Esophagus mucosa (tissue), 1 donor: Measurements from ENCODE around the gene CYS1. TPM values are rescaled to one million over a fixed set of nuclear protein-coding genes. Genes with fewer than 3 reads are reported as not detected.
A peak's percentile ranks its signal among the peaks of the same experiment; 100 is the strongest.
"Not testable (repeated sequence)": the region's sequence is repeated elsewhere in the genome, so short reads cannot be mapped to it uniquely, and the experiment has no call there.

Source experiments
- ATAC-seq: fragments of 200-7000 bp; cut with Tn5 transposase; one replicate; pipeline ENCODE4 v1.9.1; 2020
- total RNA-seq: library from RNA; stranded (reverse); gene quantifications from one replicate; pipeline ENCODE4 v1.2.4, GENCODE V29; 2023
- donor health status: DM: yes; HTN: yes; CAD: no.

The CYS1 gene
- total RNA-seq, 1 donor from 2014 or later: 0.52 TPM

DNA sequence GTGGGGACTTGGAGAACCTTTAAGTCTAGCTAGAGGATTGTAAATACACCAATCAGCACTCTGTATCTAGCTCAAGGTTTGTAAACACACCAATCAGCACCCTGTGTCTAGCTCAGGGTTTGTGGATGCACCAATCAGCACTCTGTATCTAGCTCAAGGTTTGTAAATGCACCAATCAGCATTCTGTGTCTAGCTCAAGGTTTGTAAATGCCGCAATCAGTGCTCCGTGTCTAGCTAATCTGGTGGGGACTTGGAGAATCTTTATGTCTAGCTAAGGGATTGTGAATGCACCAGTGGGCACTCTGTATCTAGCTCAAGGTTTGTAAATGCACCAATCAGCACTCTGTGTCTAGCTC lies 11.7 kb upstream of the CYS1 start:
- ATAC-seq: not testable (repeated sequence)

DNA sequence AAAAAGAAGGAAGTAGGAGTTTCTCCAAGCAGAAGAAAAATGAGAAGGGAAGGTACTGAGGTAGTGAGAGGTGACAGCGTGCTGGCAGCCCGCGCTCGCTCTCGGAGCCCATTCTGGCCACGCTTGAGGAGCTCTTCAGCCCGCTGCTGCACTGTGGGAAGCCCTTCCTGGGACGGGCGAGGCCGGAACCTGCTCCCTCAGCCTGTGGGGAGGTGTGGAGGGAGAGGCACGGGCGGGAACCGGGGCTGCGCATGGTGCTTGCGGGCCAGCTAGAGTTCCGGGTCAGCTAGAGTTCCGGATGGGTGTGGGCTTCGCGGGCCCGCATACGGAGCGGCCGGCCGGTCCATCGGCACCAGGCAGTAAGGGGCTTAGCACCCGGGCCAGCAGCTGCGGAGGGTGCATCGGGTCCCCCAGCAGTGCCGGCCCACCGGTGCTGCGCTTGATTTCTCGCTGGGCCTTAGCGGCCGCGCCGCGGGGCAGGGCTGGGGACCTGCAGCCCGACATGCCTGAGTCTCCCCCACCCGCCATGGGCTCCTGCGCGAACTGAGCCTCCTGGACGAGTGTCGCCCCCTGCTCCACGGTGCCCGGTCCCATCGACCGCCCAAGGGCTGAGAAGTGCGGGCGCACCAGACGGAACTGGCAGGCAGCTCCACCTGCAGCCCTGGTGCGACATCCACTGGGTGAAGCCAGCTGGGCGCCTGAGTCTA lies 11.1 kb upstream of the CYS1 start:
- ATAC-seq: peak; percentile 52

GRCh38 chr2:10089565-10090190 lies 9.5 kb upstream of the CYS1 start:
- no peak for ATAC-seq

- ATAC-seq: no peak
These were observed 7.1 kb upstream of the CYS1 start for GRCh38 chr2:10087360-10087759.

DNA sequence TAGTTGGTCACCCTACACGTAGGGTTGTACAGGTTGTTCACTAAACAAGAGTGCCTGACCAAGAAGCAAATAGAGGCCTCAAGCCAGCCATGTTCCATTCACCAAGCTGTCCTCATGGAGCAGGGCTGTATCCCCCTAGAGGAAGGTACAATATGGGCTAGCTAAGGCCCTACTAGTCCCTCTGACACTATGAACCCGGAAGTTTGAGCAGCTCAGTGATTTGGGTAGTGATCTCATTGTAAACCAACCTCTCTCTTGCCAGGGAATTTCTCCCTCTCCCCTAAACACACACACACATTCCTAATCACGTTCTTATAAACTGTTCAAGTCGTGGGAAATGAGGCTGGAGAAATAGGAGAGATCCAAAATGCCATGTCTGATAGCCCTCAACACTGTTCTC lies 6.7 kb upstream of the CYS1 start:
- no peak for ATAC-seq

DNA sequence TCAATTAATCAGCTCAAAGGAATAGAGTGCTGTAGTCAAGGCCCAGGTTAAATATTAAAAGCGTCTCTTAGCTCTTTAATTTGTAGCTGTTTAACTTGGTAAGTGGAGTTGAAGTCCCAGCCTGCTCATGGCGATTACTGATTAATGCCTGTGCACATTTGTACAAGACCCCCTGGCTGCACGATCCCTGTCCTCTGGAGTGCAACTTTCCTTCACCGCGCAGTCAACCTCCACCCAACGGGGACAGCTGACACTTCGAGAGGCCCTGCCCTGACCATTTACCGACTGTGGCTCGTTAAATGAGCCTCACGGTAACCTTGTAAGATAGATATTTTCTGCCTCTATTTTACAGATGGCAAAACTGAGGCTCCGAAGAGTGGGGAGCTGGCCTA lies 5.5 kb upstream of the CYS1 start:
- ATAC-seq: no peak

- ATAC-seq: no peak
These were observed 4.9 kb upstream of the CYS1 start for GRCh38 chr2:10085043-10085667.

GRCh38 chr2:10084223-10084865 lies 4.1 kb upstream of the CYS1 start:
- ATAC-seq: no peak

DNA sequence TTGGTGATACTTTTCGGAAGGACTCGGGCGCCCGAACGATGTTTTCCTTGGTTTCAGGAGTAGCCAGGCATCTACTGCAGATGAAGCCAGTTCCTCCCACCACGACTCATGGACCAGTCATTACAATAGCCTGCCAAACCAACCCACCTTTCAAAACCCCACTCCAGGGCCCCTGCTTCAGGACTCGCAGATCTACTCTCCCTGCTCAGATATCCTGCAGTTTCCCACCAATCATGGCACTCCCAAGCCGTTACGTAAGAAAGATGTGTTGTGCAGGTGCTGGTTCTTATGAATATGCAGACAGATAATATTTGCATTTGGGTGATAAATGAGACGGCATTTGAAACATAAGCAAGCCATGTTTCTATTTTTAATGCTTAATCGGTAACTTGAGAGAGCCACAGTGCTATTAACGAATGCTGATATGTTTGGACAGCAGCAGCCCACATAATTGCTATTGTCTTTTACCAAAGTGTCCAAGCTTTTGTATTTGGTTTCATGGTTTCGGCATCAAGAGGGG lies 3.5 kb upstream of the CYS1 start:
- ATAC-seq: no peak

DNA sequence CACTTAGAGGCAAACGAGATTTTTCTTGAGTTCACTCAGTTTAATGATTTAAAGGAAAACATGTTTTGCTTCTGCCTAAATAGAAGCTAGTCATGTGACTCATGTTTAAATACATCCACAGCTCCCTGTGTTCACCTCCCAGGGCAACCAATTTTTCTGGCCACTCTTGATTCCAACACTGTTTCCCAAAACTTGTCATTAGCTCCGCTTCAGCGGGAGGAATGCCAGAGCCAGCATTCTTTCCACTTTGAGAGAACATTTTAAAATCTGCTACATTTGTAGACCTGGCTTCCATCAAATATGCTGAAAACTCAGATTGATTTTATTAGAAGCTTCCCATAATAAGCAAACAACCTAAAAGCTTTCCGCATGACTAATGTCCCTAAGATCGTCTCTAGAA lies 2.8 kb upstream of the CYS1 start:
- no peak for ATAC-seq

GRCh38 chr2:10080536-10081304 lies 509 bp upstream of the CYS1 start:
- ATAC-seq: peak; percentile 16

DNA sequence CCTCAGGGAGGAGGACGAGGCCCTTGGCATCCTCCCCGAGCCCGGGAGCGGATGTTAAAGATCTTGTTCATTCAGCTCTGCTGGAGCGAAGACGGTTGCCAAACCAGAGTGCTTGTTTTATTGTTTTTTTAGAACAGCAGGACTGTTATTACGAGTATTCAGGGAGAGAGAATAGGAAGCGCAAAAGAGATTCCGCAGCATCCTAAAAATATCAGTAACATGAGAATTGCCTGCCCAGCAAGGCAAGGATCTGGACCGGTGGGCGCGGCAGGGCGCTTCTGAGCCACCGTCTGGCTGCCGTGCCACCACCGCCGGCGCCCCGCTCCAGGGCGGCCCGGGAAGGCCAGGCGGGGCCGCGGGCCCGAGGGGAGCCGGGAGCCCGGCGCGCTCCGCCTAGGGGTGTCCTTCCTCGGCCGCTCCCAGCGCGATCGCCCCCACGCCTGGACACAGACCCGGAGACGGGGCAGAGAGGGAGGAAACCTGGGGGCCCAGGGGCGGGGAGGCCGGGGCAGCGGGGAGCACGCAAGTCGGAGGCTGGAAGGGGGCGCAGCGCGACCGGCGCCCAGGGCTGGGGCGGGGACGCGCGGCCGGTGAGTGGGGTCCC lies 843 bp downstream of the CYS1 start:
- peak; percentile 54 for ATAC-seq

- ATAC-seq: no peak
These were observed 1.4 kb downstream of the CYS1 start for GRCh38 chr2:10078704-10079265.

DNA sequence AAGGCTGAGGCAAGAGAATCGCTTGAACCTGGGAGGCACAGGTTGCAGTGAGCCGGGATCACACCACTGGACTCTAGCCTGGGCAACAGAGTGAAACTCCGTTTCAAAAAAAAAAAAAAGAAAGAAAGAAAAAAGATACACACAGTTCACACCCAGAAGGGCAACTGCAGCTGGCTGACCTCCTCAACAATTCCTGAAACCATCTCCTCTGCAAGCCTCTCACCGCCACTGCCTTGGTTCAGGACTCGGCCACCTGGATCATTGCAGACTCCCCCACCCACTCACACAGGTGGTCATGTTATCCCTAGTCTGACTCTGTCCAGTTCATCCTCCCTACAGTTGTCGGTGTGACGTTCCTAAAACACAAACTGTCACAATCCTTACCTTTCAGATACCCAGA lies 2.2 kb downstream of the CYS1 start:
- ATAC-seq: no peak

- no peak for ATAC-seq
These were observed 3.2 kb downstream of the CYS1 start for GRCh38 chr2:10076988-10077527.

GRCh38 chr2:10076511-10076910 lies 3.7 kb downstream of the CYS1 start:
- ATAC-seq: no peak

DNA sequence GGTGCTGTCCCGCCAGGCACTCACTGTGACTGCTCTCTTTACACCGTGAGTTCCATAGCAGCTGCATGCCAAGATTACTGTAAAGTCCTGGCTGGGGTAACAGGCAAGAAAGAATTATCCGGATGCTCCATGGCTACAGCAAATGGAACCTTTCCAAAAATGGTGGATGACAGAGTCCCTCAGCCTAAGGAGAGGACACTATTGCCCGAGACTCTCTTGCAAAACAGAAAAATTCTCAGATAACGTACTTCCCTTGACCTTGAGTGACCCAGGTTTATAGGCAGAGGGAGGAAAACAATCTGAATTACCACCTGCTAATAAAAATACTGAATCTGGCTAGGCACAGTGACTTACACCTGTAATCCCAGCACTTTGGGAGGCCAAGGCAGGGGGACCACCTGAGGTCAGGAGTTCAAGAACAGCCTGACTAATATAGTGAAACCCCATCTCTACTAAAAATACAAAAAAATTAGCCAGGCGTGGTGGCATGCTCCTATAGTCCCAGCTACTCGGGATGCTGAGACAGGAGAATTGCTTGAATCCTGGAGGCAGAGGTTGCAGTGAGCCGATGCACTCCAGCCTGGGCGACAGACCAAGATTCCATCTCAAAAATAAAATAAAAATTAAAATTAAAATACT lies 4.5 kb downstream of the CYS1 start:
- ATAC-seq: no peak

GRCh38 chr2:10075101-10075500 lies 5.1 kb downstream of the CYS1 start:
- ATAC-seq: no peak

DNA sequence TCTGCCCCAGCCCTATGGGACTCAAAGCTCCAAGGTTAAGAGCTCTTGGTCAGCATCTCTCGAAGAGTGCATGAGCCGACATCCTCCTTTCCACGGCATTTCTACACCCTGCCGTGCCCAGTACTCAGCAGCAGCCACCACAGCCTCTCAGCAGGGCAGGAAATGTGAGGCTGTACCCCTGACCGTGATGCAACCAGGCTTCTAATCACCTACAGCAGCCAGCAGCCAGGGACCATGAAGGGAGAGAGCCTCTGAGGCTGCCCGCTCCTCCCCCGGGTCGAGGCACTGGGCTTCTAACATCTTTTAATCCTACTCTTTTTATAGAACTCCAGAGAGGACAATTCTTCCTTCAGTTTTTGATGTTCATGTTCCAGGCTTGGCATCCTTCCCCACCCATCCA lies 6.5 kb downstream of the CYS1 start:
- ATAC-seq: no peak

GRCh38 chr2:10072656-10073480 lies 7.3 kb downstream of the CYS1 start:
- peak; percentile 95 for ATAC-seq
